ENCODE data around the gene DDX47. TPM values are rescaled to one million over a fixed set of nuclear protein-coding genes. Genes with fewer than 3 reads are reported as not detected.

Gene DDX47
- total and polyA plus RNA-seq, 2 of the 4 experiments (the other 2 are of a cell fraction) = 77.8 to 89.5 TPM

- H2AK9ac ChIP-seq (replicated peaks; ENCODE audit: low read depth, low read length, poor library complexity) = no peak overlapping the region
- H3K4me3 ChIP-seq (ENCODE audit: insufficient read depth, low read depth, low read length) = no peak overlapping the region
- ChIA-PET CTCF (no interaction called here), POLR2A (ENCODE audit: unreplicated experiment) (no interaction called here)
- H3K56ac ChIP-seq (ENCODE audit: extremely low read depth, insufficient read depth, low read length) = no peak overlapping the region
- no peak overlapping the region for H2BK5ac ChIP-seq (ENCODE audit: low read depth, low read length, poor library complexity, severe bottlenecking)
- no peaks in the 10 kb centered on the region for H3K27me3 ChIP-seq (ENCODE audit: control insufficient read depth, insufficient read depth, low read length)
- no peak overlapping the region for H3K9ac ChIP-seq (ENCODE audit: low read depth, low read length)
- intact Hi-C loops (cut with micrococcal nuclease) (no loop called here), in situ Hi-C loops (cut with MboI; ENCODE audit: low sequenced_read_pairs) (no loop called here), dilution Hi-C loops (cut with HindIII; ENCODE audit: low sequenced_read_pairs, unreplicated experiment) (no loop called here)
- no peak overlapping the region for H4K91ac ChIP-seq (ENCODE audit: insufficient read depth, low read depth, low read length)
- no peaks in the 10 kb centered on the region for H3K36me3 ChIP-seq (ENCODE audit: control insufficient read depth, insufficient read depth, low read length)
- H3K27ac ChIP-seq (ENCODE audit: insufficient read depth, low read length) = no peak overlapping the region
- H3K23ac ChIP-seq (ENCODE audit: low read depth, low read length) = no peak overlapping the region
- TF ChIP-seq SMC3 (IDR thresholded peaks at IDR 0.05; ENCODE audit: low read depth, low read length) (no peak), MAZ (IDR thresholded peaks at IDR 0.05; ENCODE audit: borderline replicate concordance, low read depth, low read length) (no peak), CHD1 (IDR thresholded peaks at IDR 0.05; ENCODE audit: low read depth, low read length) (no peak), CEBPB (IDR thresholded peaks at IDR 0.05; ENCODE audit: low read depth, low read length) (no peak), MXI1 (IDR thresholded peaks at IDR 0.05; ENCODE audit: borderline replicate concordance, low read depth, low read length) (no peak), RCOR1 (IDR thresholded peaks at IDR 0.05; ENCODE audit: insufficient replicate concordance, low read length) (no peak), USF2 (IDR thresholded peaks at IDR 0.05; ENCODE audit: low read depth, low read length) (no peak), NFE2L2 (IDR thresholded peaks at IDR 0.05; ENCODE audit: low read depth, low read length) (no peak), BHLHE40 (IDR thresholded peaks at IDR 0.05; ENCODE audit: low read depth, low read length) (no peak), RAD21 (IDR thresholded peaks at IDR 0.05; ENCODE audit: low read length) (no peak), MAFK (IDR thresholded peaks at IDR 0.05; ENCODE audit: low read depth, low read length) (no peak), POLR2A (IDR thresholded peaks at IDR 0.05; ENCODE audit: low read depth, low read length) (no peak), RFX5 (IDR thresholded peaks at IDR 0.05; ENCODE audit: low read depth, low read length) (no peak)
- no peak overlapping the region for H3K14ac ChIP-seq (replicated peaks; ENCODE audit: low read depth, low read length)
- 0 out of 2 replicates have a peak, but pooled peaks cover 1% of the 10 kb centered on the region for H3K9me3 ChIP-seq (ENCODE audit: control insufficient read depth, insufficient read depth, low read length)
- H2BK20ac ChIP-seq (ENCODE audit: low read depth, low read length) = no peak overlapping the region
- no peak overlapping the region for H4K8ac ChIP-seq (ENCODE audit: low read depth in 2 of 2, low read length in 2 of 2)
- BruUV-seq (replicated peaks) = no TSS peak
- no peak overlapping the region for H3K18ac ChIP-seq (ENCODE audit: low read depth, low read length)
- no peaks in the 10 kb centered on the region for H4K20me1 ChIP-seq (ENCODE audit: insufficient read depth, low read length)
- ATAC-seq (ENCODE audit: low read depth) (no peak), DNase-seq (no peak)
- H3K4me1 ChIP-seq (ENCODE audit: control insufficient read depth, insufficient read depth, low read length) = no peaks in the 10 kb centered on the region
- no peak overlapping the region for H2AK5ac ChIP-seq (ENCODE audit: low read depth, low read length)
- no peak overlapping the region for H2AFZ ChIP-seq (replicated peaks; ENCODE audit: low read length, poor library complexity)
- H3K9me1 ChIP-seq (ENCODE audit: insufficient read depth, low read length) = no peaks in the 10 kb centered on the region
- peaks cover 0 to 3% of the 10 kb centered on the region in 2 experiments; a peak in 2 of 4 replicates for H3K79me1 ChIP-seq (ENCODE audit: low read depth in 1 of 2, low read length in 2 of 2)
- no peak overlapping the region for H3K4ac ChIP-seq (ENCODE audit: low read depth, low read length)
- no CpG with 5 or more reads among the region's 6 CpGs for WGBS, 2 experiments (ENCODE audit: extremely low coverage in 2 of 2, insufficient read length in 1 of 2)
- H3K4me2 ChIP-seq (ENCODE audit: low read depth, low read length) = no peak overlapping the region
- no peak overlapping the region for H2BK120ac ChIP-seq (ENCODE audit: low read depth, low read length)
- no peak overlapping the region for H2BK15ac ChIP-seq (ENCODE audit: low read depth, low read length)
- no peak overlapping the region for H4K5ac ChIP-seq (ENCODE audit: low read depth, low read length)
Measured at GRCh38 chr12:12770262-12770661, 42.9 kb upstream of the DDX47 start.
